Hepatocyte (in vitro differentiated cells): ENCODE measurements around the gene SSBP3. TPM values are rescaled to one million over a fixed set of nuclear protein-coding genes. Genes with fewer than 3 reads are reported as not detected.

Experiments used
- DNase-seq: peaks from one replicate; pipeline ENCODE4 v3.0.0-alpha.2; 2016; ENCODE audit warnings: low spot score
- H2AFZ ChIP-seq: fragments of 200-600 bp; sonication (generic); 2 replicates; pipeline ENCODE4 v1.6.0; 2016; ENCODE audit warnings: antibody characterized with exemption, mild to moderate bottlenecking
- H3K27ac ChIP-seq: fragments of 200-600 bp; sonication (generic); 2 replicates; pipeline ENCODE4 v1.5.1; 2016; ENCODE audit warnings: mild to moderate bottlenecking
- H3K27me3 ChIP-seq: fragments of 200-600 bp; sonication (generic); 2 replicates; pipeline ENCODE4 v1.6.1; 2016
- H3K36me3 ChIP-seq: fragments of 200-600 bp; sonication (generic); replicated peaks from 2 replicates; pipeline ENCODE4 v1.5.1; 2016; ENCODE audit warnings: low read depth; ENCODE audit not compliant: insufficient read depth
- H3K4me1 ChIP-seq: fragments of 200-600 bp; sonication (generic); 2 replicates; pipeline ENCODE4 v1.5.1; 2016; ENCODE audit warnings: mild to moderate bottlenecking, moderate library complexity; ENCODE audit not compliant: insufficient read depth
- H3K4me2 ChIP-seq: fragments of 200-600 bp; sonication (generic); 2 replicates; pipeline ENCODE4 v1.6.0; 2016
- H3K4me3 ChIP-seq: fragments of 200-600 bp; sonication (generic); 2 replicates; pipeline ENCODE4 v1.5.1; 2016; ENCODE audit warnings: mild to moderate bottlenecking
- H3K79me2 ChIP-seq: fragments of 200-600 bp; sonication (generic); 2 replicates; pipeline ENCODE4 v1.6.0; 2017; ENCODE audit warnings: mild to moderate bottlenecking
- H3K9me2 ChIP-seq: fragments of 200-600 bp; sonication (generic); replicated peaks from 2 replicates; pipeline ENCODE4 v1.6.0; 2017; ENCODE audit warnings: mild to moderate bottlenecking; ENCODE audit not compliant: insufficient read depth
- H3K9me3 ChIP-seq: fragments of 200-600 bp; sonication (generic); 2 replicates; pipeline ENCODE4 v1.5.1; 2016; ENCODE audit warnings: low read depth, mild to moderate bottlenecking
- H4K20me1 ChIP-seq: fragments of 200-600 bp; sonication (generic); 2 replicates; pipeline ENCODE4 v1.6.0; 2016; ENCODE audit warnings: mild to moderate bottlenecking; ENCODE audit not compliant: insufficient read depth, poor library complexity, severe bottlenecking
- CTCF ChIP-seq: fragments of 200-600 bp; sonication (generic); IDR thresholded peaks from 2 replicates; pipeline ENCODE4 v1.5.1; 2016; ENCODE audit warnings: antibody characterized with exemption, mild to moderate bottlenecking; ENCODE audit not compliant: poor library complexity
- EZH2 ChIP-seq: fragments of 200-600 bp; sonication (generic); IDR thresholded peaks from 2 replicates; pipeline ENCODE4 v1.6.1; 2016; ENCODE audit warnings: antibody characterized with exemption, mild to moderate bottlenecking, borderline replicate concordance
- EZH2phosphoT487 ChIP-seq: fragments of 200-600 bp; sonication (generic); IDR thresholded peaks from one replicate; pipeline ENCODE4 v1.6.1; 2018; ENCODE audit warnings: antibody characterized with exemption, mild to moderate bottlenecking, low read depth, moderate library complexity; ENCODE audit not compliant: unreplicated experiment, severe bottlenecking
- WGBS: methylation state at CpG from one replicate; pipeline ENCODE4 v1.1.6; 2016; ENCODE audit warnings: low lambda C conversion rate; ENCODE audit errors: missing lambda C conversion rate; 5-methylcytosine and 5-hydroxymethylcytosine counted together
- polyA plus RNA-seq: library from polyadenylated mRNA; unstranded; fragments of >200 nt; fragmentation: Nextera tagmentation; extraction: Ambion mirVana; gene quantifications from 2 replicates; pipeline ENCODE4 v1.2.1, GENCODE V29; 2016
- total RNA-seq: library from RNA; depleted of rRNA; stranded (reverse); fragments of >200 nt; gene quantifications from 2 replicates; pipeline ENCODE4 v1.2.3, GENCODE V29; 2014

SSBP3 gene
- total and polyA plus RNA-seq, 2 experiments from 2014 or later: 25.8 to 47.2 TPM

GRCh38 chr1:54323921-54324250, 82.3 kb downstream of the SSBP3 start:
- Histone ChIP-seq H3K79me2 (peaks cover 91% of the 10 kb centered on the region), H3K9me2 (no peaks in the 10 kb centered on the region), H4K20me1 (peaks cover 49% of the 10 kb centered on the region), H3K27me3 (no peaks in the 10 kb centered on the region), H3K4me3 (no peak overlapping the region), H3K27ac (peak overlapping the region; percentile 84), H3K4me1 (peaks cover 51% of the 10 kb centered on the region), H2AFZ (no peak overlapping the region), H3K36me3 (no peaks in the 10 kb centered on the region), H3K9me3 (no peaks in the 10 kb centered on the region), H3K4me2 (peak overlapping the region; percentile 45)
- TF ChIP-seq CTCF: no peak
- TF ChIP-seq EZH2: no peak
- no peak for DNase-seq
- 72% methylated on average over 6 of the region's 6 CpGs for WGBS

- Histone ChIP-seq H3K79me2 (peaks cover 91% of the 10 kb centered on the region), H3K36me3 (no peaks in the 10 kb centered on the region), H3K27ac (peak overlapping the region; percentile 84), H3K9me3 (no peaks in the 10 kb centered on the region), H3K4me3 (no peak overlapping the region), H3K4me1 (peaks cover 51% of the 10 kb centered on the region), H3K27me3 (no peaks in the 10 kb centered on the region), H3K9me2 (no peaks in the 10 kb centered on the region), H3K4me2 (peak overlapping the region; percentile 45), H2AFZ (no peak overlapping the region), H4K20me1 (peaks cover 51% of the 10 kb centered on the region)
- WGBS: 50% methylated on average over 6 of the region's 6 CpGs
- peak; percentile 34 for TF ChIP-seq CTCF
- no peak for TF ChIP-seq EZH2phosphoT487
- no peak for TF ChIP-seq EZH2
- DNase-seq: peak; percentile 65
These were observed 82.9 kb downstream of the SSBP3 start for GRCh38 chr1:54323324-54323739.

GRCh38 chr1:54318246-54318814, 87.9 kb downstream of the SSBP3 start:
- Histone ChIP-seq H3K4me1 (peaks cover 27% of the 10 kb centered on the region), H3K27ac (no peak overlapping the region), H4K20me1 (peaks cover 45% of the 10 kb centered on the region), H3K9me2 (no peaks in the 10 kb centered on the region), H3K4me3 (no peak overlapping the region), H3K4me2 (no peak overlapping the region), H3K27me3 (no peaks in the 10 kb centered on the region), H3K79me2 (peaks cover 97% of the 10 kb centered on the region), H2AFZ (no peak overlapping the region), H3K9me3 (no peaks in the 10 kb centered on the region), H3K36me3 (no peaks in the 10 kb centered on the region)
- TF ChIP-seq EZH2phosphoT487 (no peak), CTCF (no peak), EZH2 (no peak)
- 88% methylated on average over 4 of the region's 4 CpGs for WGBS
- DNase-seq: no peak

- Histone ChIP-seq H2AFZ (no peak overlapping the region), H4K20me1 (peaks cover 40% of the 10 kb centered on the region), H3K27me3 (no peaks in the 10 kb centered on the region), H3K4me1 (peaks cover 25% of the 10 kb centered on the region), H3K27ac (no peak overlapping the region), H3K9me2 (no peaks in the 10 kb centered on the region), H3K9me3 (no peaks in the 10 kb centered on the region), H3K4me3 (no peak overlapping the region), H3K4me2 (no peak overlapping the region), H3K79me2 (peaks cover 97% of the 10 kb centered on the region), H3K36me3 (no peaks in the 10 kb centered on the region)
- no peak for DNase-seq
- 97% methylated on average over 7 of the region's 7 CpGs for WGBS
- TF ChIP-seq CTCF: no peak
- no peak for TF ChIP-seq EZH2phosphoT487
- TF ChIP-seq EZH2: no peak
These were observed 89.1 kb downstream of the SSBP3 start for GRCh38 chr1:54317084-54317483.
